ENCODE measurements around the gene RAB15. TPM values are rescaled to one million over a fixed set of nuclear protein-coding genes. Genes with fewer than 3 reads are reported as not detected.
A peak's percentile ranks its signal among the peaks of the same experiment; 100 is the strongest.

Gene RAB15
- total and polyA plus RNA-seq, 2 of the 8 experiments (the other 6 are each of a cell fraction or from before 2014, with no cell fraction given), result 38.8 to 58.1 TPM

- TF ChIP-seq SIX5 (IDR thresholded peaks at IDR 0.05; ENCODE audit: low read depth, low read length) (peak; percentile 82), HDAC6 (IDR thresholded peaks at IDR 0.05; ENCODE audit: low read depth, low read length) (no peak), KDM1A (IDR thresholded peaks at IDR 0.05; ENCODE audit: borderline replicate concordance, low read length) (no peak), SRF (IDR thresholded peaks at IDR 0.05; ENCODE audit: low read depth, low read length) (no peak), TEAD4 (IDR thresholded peaks at IDR 0.05; ENCODE audit: low read depth, low read length) (0 out of 2 replicates have a peak, but pooled peaks have one; percentile 18), EGR1 (IDR thresholded peaks at IDR 0.05; ENCODE audit: borderline replicate concordance, low read depth, low read length) (no peak), NRF1 (IDR thresholded peaks at IDR 0.05; ENCODE audit: low read depth, low read length) (no peak), MAX (IDR thresholded peaks at IDR 0.05) (peak; percentile 58), MAFK (IDR thresholded peaks at IDR 0.05; ENCODE audit: low read depth, low read length) (no peak), BRCA1 (IDR thresholded peaks at IDR 0.05; ENCODE audit: low read depth, low read length) (no peak), TBP (IDR thresholded peaks at IDR 0.05; ENCODE audit: low read depth, low read length) (peak; percentile 9; the same call in 1 of the 2 replicates), SP4 (IDR thresholded peaks at IDR 0.05; ENCODE audit: low read length) (no peak), BACH1 (IDR thresholded peaks at IDR 0.05; ENCODE audit: low read length) (peak; percentile 1; the same call in 1 of the 2 replicates), EP300 (IDR thresholded peaks at IDR 0.05; ENCODE audit: borderline replicate concordance in 1 of 2, low read depth in 2 of 2, low read length in 2 of 2) (no peak)
- TF ChIP-seq, protein P1, sequence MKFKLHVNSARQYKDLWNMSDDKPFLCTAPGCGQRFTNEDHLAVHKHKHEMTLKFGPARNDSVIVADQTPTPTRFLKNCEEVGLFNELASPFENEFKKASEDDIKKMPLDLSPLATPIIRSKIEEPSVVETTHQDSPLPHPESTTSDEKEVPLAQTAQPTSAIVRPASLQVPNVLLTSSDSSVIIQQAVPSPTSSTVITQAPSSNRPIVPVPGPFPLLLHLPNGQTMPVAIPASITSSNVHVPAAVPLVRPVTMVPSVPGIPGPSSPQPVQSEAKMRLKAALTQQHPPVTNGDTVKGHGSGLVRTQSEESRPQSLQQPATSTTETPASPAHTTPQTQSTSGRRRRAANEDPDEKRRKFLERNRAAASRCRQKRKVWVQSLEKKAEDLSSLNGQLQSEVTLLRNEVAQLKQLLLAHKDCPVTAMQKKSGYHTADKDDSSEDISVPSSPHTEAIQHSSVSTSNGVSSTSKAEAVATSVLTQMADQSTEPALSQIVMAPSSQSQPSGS (IDR thresholded peaks at IDR 0.05; ENCODE audit: low read length), result no peak
These were observed 14.7 kb upstream of the RAB15 start, which contains the start of gene FNTB (continued) for GRCh38 chr14:64986648-64987437.

Measured in H1 (cell line).